Effector CD8-positive, alpha-beta T cell (primary cell): Measurements from ENCODE around the gene PAX8.
"Not testable (repeated sequence)": the region's sequence is repeated elsewhere in the genome, so short reads cannot be mapped to it uniquely, and the experiment has no call there.

ENCODE experiments used
- DNase-seq: peaks from one replicate; lab custom pipeline; 2025; lab: John Stamatoyannopoulos, UW

The PAX8 gene

GRCh38 chr2:113288674-113289149 is 10.0 kb upstream of the PAX8 start:
- DNase-seq = not testable (repeated sequence)

- DNase-seq = not testable (repeated sequence)
Measured at GRCh38 chr2:113288117-113288673, 9.5 kb upstream of the PAX8 start.

GRCh38 chr2:113285816-113286215 is 7.1 kb upstream of the PAX8 start:
- DNase-seq = no peak

- not testable (repeated sequence) for DNase-seq
Measured at GRCh38 chr2:113284999-113285398, 6.3 kb upstream of the PAX8 start.

GRCh38 chr2:113284476-113284875 is 5.8 kb upstream of the PAX8 start:
- no peak for DNase-seq

- DNase-seq = no peak
Measured at GRCh38 chr2:113283704-113284284, 5.1 kb upstream of the PAX8 start.

GRCh38 chr2:113282747-113283533 is 4.2 kb upstream of the PAX8 start:
- no peak for DNase-seq

GRCh38 chr2:113281910-113282746 is 3.4 kb upstream of the PAX8 start:
- DNase-seq = no peak

- DNase-seq = no peak
Measured at GRCh38 chr2:113278073-113278741, 514 bp downstream of the PAX8 start.

GRCh38 chr2:113277474-113278072 is 1.1 kb downstream of the PAX8 start:
- no peak for DNase-seq

GRCh38 chr2:113276761-113277425 is 1.8 kb downstream of the PAX8 start:
- DNase-seq = no peak

GRCh38 chr2:113276216-113276760 is 2.4 kb downstream of the PAX8 start:
- DNase-seq = no peak

GRCh38 chr2:113275556-113276215 is 3.0 kb downstream of the PAX8 start:
- DNase-seq = no peak

GRCh38 chr2:113274432-113274831 is 4.3 kb downstream of the PAX8 start:
- DNase-seq = no peak

- DNase-seq = no peak
Measured at GRCh38 chr2:113273981-113274380, 4.7 kb downstream of the PAX8 start.

GRCh38 chr2:113273027-113273551 is 5.6 kb downstream of the PAX8 start:
- no peak for DNase-seq

GRCh38 chr2:113272477-113272876 is 6.2 kb downstream of the PAX8 start:
- DNase-seq = no peak

- DNase-seq = no peak
Measured at GRCh38 chr2:113268621-113269360, 9.9 kb downstream of the PAX8 start.

GRCh38 chr2:113266431-113266830 is 12.3 kb downstream of the PAX8 start:
- DNase-seq = no peak
